ENCODE measurements around the gene PWP1. TPM values are rescaled to one million over a fixed set of nuclear protein-coding genes. Genes with fewer than 3 reads are reported as not detected.

PWP1 gene
- total RNA-seq, 4 donors from 2014 or later = 76.1 to 187 (median 113) TPM

DNA sequence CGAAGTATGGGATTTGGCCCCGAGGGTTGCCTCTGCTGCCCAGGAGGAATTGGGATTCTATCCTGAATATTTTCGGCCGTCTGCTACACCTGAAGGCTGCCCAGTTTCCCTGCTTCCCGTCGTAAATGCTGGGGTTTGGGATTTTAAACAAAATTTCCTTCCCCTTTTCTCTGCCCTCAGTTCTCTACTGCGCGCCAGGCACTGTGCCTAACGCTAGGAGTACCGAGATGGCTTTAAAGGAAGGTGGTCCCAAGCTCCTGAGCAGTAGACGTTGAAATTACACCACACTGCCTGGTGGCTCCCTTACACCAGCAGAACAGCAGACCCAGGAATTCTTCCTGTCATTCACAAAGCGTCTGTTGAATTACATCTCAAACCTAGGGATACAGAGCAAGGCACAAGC, 75.9 kb downstream of the PWP1 start:
- DNase-seq (ENCODE audit: low spot score) = no peak
- peak; percentile 12 for ATAC-seq (ENCODE audit: low FRiP score)
- TF ChIP-seq, protein P1, sequence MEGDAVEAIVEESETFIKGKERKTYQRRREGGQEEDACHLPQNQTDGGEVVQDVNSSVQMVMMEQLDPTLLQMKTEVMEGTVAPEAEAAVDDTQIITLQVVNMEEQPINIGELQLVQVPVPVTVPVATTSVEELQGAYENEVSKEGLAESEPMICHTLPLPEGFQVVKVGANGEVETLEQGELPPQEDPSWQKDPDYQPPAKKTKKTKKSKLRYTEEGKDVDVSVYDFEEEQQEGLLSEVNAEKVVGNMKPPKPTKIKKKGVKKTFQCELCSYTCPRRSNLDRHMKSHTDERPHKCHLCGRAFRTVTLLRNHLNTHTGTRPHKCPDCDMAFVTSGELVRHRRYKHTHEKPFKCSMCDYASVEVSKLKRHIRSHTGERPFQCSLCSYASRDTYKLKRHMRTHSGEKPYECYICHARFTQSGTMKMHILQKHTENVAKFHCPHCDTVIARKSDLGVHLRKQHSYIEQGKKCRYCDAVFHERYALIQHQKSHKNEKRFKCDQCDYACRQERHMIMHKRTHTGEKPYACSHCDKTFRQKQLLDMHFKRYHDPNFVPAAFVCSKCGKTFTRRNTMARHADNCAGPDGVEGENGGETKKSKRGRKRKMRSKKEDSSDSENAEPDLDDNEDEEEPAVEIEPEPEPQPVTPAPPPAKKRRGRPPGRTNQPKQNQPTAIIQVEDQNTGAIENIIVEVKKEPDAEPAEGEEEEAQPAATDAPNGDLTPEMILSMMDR (IDR thresholded peaks at IDR 0.05) = no peak

Other genes with a start within 250 kb of the PWP1 start
- gene PRDM4, start 75.3 kb downstream of the PWP1 start, total RNA-seq = 10 to 100 TPM; 25.0 to 45.3 (median 29.9) TPM
- not detected for gene ASCL4, start 88.9 kb downstream of the PWP1 start, total RNA-seq